Stimulated activated CD4-positive, alpha-beta T cell treated with anti-CD3 and anti-CD28 coated beads, TNF-alpha, amount 100 ng/mL, for 48 hours (primary cell): ENCODE measurements around the gene NCAPH2.

ENCODE experiments used
- DNase-seq, 3 donors: peaks; one replicate each; pipeline ENCODE4 v3.0.0-alpha.2; 2020; ENCODE audit warnings: low read depth in 3 of 3

The NCAPH2 gene

DNA sequence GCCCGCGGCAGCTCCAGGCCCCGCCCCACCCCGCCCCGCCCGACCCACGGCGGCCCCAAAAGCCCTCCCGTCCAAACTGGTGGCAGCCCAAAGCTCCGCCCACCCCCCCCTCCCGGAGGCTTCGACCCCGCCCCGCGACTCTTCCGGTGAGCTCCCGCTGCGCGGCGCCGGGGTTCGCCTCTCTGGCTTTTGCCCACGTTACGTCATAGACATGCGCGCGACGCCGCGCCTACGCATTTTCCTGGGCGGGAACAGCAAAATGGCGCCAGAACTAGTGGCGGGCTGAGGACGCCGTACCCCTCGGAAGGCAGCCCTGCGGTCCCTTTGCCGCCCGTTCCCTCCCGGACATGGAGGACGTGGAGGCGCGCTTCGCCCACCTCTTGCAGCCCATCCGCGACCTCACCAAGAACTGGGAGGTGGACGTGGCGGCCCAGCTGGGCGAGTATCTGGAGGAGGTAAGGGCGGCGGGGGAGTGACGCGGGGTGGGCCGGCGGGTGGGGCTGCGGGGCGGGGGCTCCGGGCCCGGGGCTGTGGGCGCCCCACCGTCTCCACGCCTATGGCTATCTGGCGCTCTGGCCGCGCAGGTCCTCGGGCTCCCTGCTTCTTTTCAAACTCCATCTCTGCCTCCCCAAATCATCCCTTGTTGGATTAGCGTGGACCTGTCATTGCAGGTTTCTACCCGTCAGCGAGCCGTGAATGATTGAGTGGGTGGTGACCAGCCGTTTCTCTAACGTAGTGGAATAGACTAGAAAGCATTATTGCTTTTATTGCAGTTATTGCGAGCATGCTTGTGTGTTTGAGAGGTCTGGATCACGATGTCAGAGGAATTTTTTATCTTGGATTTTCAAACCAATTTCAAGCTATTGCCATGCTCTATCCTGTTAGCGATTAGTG lies at the start of gene NCAPH2:
Gene NCAPH2, plus strand, starts transcription at position 234 of the 894 bp plus-strand sequence. Its CDS starts 114 bp downstream, at position 348.
- DNase-seq: peak; percentile 96 to 98 (median 97)

DNA sequence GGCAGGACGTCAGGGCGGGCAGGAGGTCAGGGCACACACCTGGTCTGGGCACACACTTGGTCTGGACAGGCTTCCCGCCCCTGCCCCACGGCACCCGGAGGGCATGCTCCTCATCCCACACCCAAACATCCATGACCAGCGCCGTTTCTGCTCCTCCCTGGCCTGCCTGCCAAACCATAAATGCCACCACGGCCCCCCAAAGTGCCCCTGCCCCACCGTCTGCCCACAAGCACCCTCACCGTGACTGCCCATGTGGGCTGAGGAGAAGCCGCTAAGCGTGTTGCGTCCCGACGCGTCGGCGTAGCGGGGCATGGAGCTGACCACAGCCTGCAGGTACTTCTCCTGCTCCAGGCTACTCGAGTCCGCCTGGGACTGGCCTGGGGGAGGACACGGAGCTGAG lies 49.0 kb upstream of the NCAPH2 start:
- no peak for DNase-seq

DNA sequence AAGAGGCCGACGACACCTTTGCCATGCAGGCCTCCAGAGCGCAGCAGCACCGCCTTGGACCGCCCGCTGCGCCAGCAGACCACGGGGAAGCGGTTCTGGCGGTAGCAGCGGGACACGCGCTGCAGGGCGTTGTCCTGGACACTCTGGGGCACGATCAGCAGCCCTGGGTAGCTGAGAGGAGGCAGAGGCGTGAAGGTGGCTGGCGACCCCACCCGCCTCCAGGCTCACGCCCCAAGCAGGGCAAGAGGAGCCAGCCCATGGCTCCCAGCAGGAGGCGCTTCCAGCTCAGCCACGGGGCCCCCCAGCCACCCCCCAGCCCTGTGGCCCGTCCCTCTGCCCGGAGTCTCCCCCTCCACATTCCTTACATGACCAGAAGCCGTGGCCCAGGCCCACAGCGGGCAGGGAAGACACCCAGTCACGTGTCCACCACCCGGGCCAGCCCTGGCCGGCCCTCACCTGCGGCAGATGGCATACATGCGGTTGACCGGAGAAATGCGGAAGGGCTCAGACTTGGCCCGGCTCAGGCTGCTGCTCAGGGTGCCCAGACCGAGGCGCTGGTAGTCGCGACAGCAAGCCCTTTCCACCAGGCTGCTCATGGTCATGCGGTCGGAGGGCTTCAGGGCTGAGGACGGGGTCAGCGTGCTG lies 48.4 kb upstream of the NCAPH2 start:
- DNase-seq: no peak

GRCh38 chr22:50460938-50461337 lies 47.1 kb upstream of the NCAPH2 start:
- DNase-seq: no peak

- no peak for DNase-seq
Measured at GRCh38 chr22:50461536-50461935, 46.5 kb upstream of the NCAPH2 start.

- no peak for DNase-seq
Measured at GRCh38 chr22:50461979-50462540, 46.0 kb upstream of the NCAPH2 start.

GRCh38 chr22:50463188-50463900 lies 44.7 kb upstream of the NCAPH2 start:
- no peak for DNase-seq

GRCh38 chr22:50464451-50464850 lies 43.6 kb upstream of the NCAPH2 start:
- no peak for DNase-seq

DNA sequence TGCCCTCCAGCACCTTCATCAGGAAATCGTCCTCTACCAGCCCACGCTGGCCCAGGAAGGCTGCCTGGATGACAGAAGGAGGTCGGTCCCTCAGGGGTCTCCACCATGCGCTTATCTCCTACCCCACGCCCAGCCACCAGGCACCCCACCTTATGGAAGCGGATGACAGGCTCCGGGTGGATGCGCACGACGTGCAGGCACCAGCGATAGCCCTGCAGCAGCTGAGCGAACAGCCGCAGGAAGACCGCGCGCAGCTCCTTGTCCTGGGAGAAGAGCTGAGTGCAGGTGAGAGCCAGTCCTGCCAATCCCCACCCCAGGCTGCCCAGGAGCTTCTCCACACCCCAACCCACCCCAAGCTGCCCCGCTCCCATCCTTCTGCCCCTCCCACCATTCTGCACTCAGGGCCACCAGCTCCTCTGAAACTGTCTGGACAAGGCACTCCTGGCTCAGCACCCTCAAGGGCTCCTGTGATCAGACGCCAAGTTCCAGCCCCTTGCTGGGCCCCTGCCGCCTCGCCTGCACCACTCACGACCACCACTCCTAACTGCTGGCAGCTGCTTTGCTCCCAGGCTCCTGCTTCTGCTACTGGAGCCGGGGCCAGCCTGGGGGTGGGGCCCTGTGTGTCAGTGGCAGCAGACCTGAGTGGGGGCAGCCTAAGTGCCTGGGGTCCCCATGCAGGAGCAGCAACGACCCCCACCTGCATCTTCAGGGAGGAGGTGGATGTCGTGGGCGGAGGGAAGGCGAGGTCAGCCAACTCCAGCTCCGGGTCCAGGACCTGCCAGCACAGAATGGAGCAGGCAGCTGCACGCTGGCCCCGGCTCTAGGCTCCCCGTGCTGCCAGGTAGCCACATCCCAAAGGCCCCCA lies 42.7 kb upstream of the NCAPH2 start:
- no peak for DNase-seq

DNA sequence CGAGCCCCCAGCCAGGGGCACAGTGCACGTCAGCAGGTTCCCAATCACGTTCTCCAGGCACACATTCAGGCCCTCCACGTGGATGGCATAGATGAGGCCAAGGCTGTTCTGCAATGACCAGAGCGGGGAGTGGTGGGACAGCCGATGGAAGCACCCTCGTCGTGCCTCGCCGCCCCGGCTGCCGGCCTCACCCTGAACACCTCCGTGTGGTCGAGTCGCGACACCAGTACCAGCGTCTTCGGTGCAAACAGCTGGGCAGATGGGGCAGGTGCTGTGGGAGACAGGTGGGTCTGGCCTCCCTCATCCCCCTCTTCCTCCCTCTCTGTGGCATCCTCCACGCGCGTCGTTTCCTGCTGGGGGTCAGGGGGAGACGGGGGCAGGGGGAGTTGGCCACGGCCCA lies 40.7 kb upstream of the NCAPH2 start:
- DNase-seq: no peak

- DNase-seq: no peak
Measured at GRCh38 chr22:50467773-50468440, 40.1 kb upstream of the NCAPH2 start.

GRCh38 chr22:50468626-50469025 lies 39.4 kb upstream of the NCAPH2 start:
- DNase-seq: no peak

GRCh38 chr22:50469377-50470305 lies 38.4 kb upstream of the NCAPH2 start:
- peak; percentile 66 to 95 (median 88) for DNase-seq

- no peak for DNase-seq
Measured at GRCh38 chr22:50470491-50470890, 37.5 kb upstream of the NCAPH2 start.

- no peak for DNase-seq
Measured at GRCh38 chr22:50471197-50471847, 36.7 kb upstream of the NCAPH2 start.

DNA sequence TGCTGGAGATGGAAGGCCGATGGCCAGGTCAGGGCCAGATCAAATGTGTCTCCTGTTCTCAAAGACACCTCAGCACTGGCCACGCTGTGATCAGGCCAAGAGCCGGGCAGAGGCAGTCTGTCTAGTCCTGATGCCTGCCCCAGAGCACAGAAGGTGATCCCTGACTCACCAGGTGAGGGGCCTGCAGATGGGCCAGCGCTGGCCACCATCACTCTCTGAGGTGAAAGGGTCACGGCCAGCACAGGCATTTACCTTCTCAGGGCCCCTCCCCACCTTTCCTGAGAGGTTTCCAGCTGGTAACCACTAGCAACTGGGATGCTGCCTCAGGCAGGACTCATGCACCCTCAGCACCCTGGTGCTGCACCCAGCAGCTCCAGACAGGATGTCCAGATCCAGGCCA lies 36.1 kb upstream of the NCAPH2 start:
- DNase-seq: no peak

- DNase-seq: no peak
Measured at GRCh38 chr22:50473088-50473487, 34.9 kb upstream of the NCAPH2 start.

DNA sequence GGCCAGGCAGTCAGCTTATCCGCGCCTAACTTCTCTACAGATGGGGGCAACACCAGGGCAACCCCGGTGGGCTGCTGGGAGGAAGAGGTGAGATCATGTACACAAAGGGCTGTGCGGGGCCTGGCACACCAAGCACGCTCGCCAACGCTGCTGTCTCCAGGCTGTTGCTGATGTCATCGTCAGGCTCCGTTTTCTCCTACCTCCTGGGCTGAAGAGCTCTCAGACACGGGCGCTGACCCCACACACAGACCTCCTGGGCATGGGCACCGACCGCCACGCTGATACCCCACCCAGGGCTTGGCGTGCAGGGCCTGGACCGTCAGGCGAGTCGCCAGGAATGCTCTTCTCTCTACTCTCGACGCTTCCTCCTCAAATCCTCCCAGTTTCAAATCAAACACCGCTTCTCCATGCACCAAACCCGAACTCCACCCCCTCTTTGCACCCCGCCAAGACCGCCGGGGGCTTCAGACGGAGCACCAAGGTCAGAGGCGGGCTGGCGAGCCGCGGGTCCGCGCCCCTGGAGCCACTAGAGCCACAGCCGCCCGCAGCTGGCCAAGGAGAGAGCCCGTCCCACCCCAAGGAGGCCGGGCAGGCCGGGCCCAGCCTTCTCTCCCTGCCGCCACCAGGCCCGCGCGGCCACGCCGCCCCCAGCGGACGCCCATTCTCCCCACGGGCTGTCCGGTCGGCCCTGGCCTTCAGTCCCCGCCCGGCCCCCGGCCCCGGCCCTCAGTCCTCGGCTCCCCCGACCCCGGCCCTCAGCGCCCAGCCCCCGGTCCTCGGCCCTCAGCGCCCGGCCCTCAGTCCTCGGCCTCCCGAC lies 34.0 kb upstream of the NCAPH2 start:
- no peak for DNase-seq
